Sigmoid colon (tissue), 4 donors: ENCODE results near the gene LCLAT1.

Experiments used
- CTCF ChIP-seq, 4 experiments: fragments of 450-650 bp in 3 of 4; fragments of 200-600 bp in 1 of 4; IDR thresholded peaks; one replicate each; pipeline ENCODE4 v1.5.1; 2016 to 2019; ENCODE audit warnings: antibody characterized with exemption in 4 of 4, mild to moderate bottlenecking in 3 of 4, moderate library complexity in 2 of 4
- EP300 ChIP-seq, 4 donors: sonication (generic); formaldehyde crosslinking; IDR thresholded peaks; one replicate each; pipeline ENCODE4 v1.6.1; 2017; ENCODE audit warnings: antibody characterized with exemption in 4 of 4
- POLR2A ChIP-seq, 2 donors: fragments of 450-650 bp; IDR thresholded peaks; one replicate each; pipeline ENCODE4 v1.6.1; 2016; ENCODE audit warnings: antibody characterized with exemption in 2 of 2, mild to moderate bottlenecking in 2 of 2, moderate library complexity in 2 of 2
- POLR2AphosphoS5 ChIP-seq, 4 donors: sonication (generic); formaldehyde crosslinking; IDR thresholded peaks; one replicate each; pipeline ENCODE4 v1.6.1; 2017; ENCODE audit warnings: antibody characterized with exemption in 4 of 4

GRCh38 chr2:30510409-30510808 lies 63.4 kb downstream of the LCLAT1 start:
- TF ChIP-seq CTCF (IDR thresholded peaks at IDR 0.05) (no peak), POLR2A (IDR thresholded peaks at IDR 0.05) (no peak), EP300 (IDR thresholded peaks at IDR 0.05) (no peak), POLR2AphosphoS5 (IDR thresholded peaks at IDR 0.05) (no peak)
